Small intestine (tissue), 7 donors: ENCODE measurements around the gene GRK5. TPM values are rescaled to one million over a fixed set of nuclear protein-coding genes. Genes with fewer than 3 reads are reported as not detected.

ENCODE experiments used
- DNase-seq, 2 donors: peaks; one replicate each; pipeline versions ENCODE4 v3.0.0 to v3.0.0-alpha.2; 2013
- FAIRE-seq: peaks from 2 replicates; lab custom pipeline; 2012; peaks lifted over from hg19 to GRCh38; lab: Jason Lieb, UNC
- H3K27ac ChIP-seq, 3 donors: one replicate each; pipeline ENCODE4 v1.5.1; 2013; ENCODE audit warnings: low read length in 2 of 3, mild to moderate bottlenecking in 2 of 3, control low read depth in 1 of 3, inconsistent platforms in 1 of 3, low read depth in 1 of 3, moderate library complexity in 1 of 3
- H3K27me3 ChIP-seq, 3 donors: one replicate each; pipeline ENCODE4 v1.6.1; 2013; ENCODE audit warnings: low read length in 3 of 3, inconsistent platforms in 1 of 3; ENCODE audit not compliant: control insufficient read depth in 3 of 3, insufficient read depth in 3 of 3
- H3K36me3 ChIP-seq, 3 donors: one replicate each; pipeline ENCODE4 v1.6.1; 2013; ENCODE audit warnings: low read length in 3 of 3, inconsistent platforms in 1 of 3, low read depth in 1 of 3, mild to moderate bottlenecking in 1 of 3, moderate library complexity in 1 of 3; ENCODE audit not compliant: control insufficient read depth in 3 of 3, insufficient read depth in 2 of 3
- H3K4me1 ChIP-seq, 3 donors: one replicate each; pipeline ENCODE4 v1.6.1; 2013; ENCODE audit warnings: low read length in 2 of 3, inconsistent platforms in 1 of 3, low read depth in 1 of 3, mild to moderate bottlenecking in 1 of 3, moderate library complexity in 1 of 3; ENCODE audit not compliant: control insufficient read depth in 3 of 3, insufficient read depth in 2 of 3
- H3K4me3 ChIP-seq, 3 donors: one replicate each; pipeline ENCODE4 v1.5.1; 2013; ENCODE audit warnings: low read length in 3 of 3, control low read depth in 1 of 3, inconsistent platforms in 1 of 3, low read depth in 1 of 3, mild to moderate bottlenecking in 1 of 3, moderate library complexity in 1 of 3
- H3K9me3 ChIP-seq, 2 donors: one replicate each; pipeline ENCODE4 v1.6.1; 2013; ENCODE audit warnings: low read depth in 1 of 2, low read length in 1 of 2; ENCODE audit not compliant: control insufficient read depth in 2 of 2, insufficient read depth in 1 of 2
- WGBS, 3 donors: extraction: QIAGEN DNeasy Blood & Tissue Kit; methylation state at CpG; one replicate each; pipeline ENCODE4 v1.1.7; 2013; 5-methylcytosine and 5-hydroxymethylcytosine counted together
- polyA plus RNA-seq, 4 donors: library from polyadenylated mRNA; stranded (reverse) in 3 of 4; unstranded in 1 of 4; fragments of 200-250 nt in 3 of 4; fragments of 120-200 nt in 1 of 4; gene quantifications; one replicate each; pipeline versions ENCODE4 v1.2.1 to v1.2.3, GENCODE V29; 2013
- donor health status: healthy with polysubstance abuse.
- donor health status: control.
- donor health status: control.
- donor health status: Bipolar disorder and iron deficiency.
- donor health status: healthy.

The GRK5 gene
- polyA plus RNA-seq, 4 donors: 21.6 to 50.5 (median 26.0) TPM

GRCh38 chr10:119501690-119502089, 294.3 kb downstream of the GRK5 start:
- Histone ChIP-seq H3K4me3 (no peak overlapping the region), H3K27me3 (peaks cover 0 to 16% (median 0%) of the 10 kb centered on the region in 3 donors), H3K9me3 (no peaks in the 10 kb centered on the region), H3K36me3 (peaks cover 0 to 14% (median 0%) of the 10 kb centered on the region in 3 donors), H3K4me1 (peaks cover 0 to 4% (median 0%) of the 10 kb centered on the region in 3 donors), H3K27ac (peak overlapping the region in 2 of 3 donors; percentile 24 to 82)
- DNase-seq (no peak), FAIRE-seq (no peak)
- WGBS, 3 donors: 66 to 81% (median 80%) methylated on average over 2 of the region's 2 CpGs

DNA sequence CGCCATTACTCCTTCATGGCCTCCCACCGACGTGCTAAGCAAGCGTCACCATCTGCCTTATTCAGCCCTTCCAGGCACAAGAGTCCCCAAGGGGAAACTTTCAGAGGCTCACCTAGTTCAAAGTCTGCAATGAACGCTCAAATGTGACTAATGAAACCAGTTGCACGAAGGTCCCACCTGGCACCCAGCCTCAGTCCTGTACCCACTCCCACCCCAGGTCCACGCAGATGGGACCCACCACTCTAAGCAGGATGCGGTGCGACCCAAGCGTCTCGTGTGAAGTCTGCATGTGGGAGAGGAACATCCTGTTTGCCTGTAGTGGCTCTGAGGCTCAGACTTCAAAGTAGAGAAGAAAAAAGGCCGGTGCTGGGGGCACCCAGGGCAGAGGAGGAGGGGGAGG, 294.8 kb downstream of the GRK5 start:
- Histone ChIP-seq H3K9me3 (no peaks in the 10 kb centered on the region), H3K4me3 (no peak overlapping the region), H3K36me3 (peaks cover 0 to 14% (median 0%) of the 10 kb centered on the region in 3 donors), H3K4me1 (peaks cover 0 to 4% (median 0%) of the 10 kb centered on the region in 3 donors), H3K27me3 (peaks cover 0 to 16% (median 0%) of the 10 kb centered on the region in 3 donors), H3K27ac (peak overlapping the region in 2 of 3 donors; percentile 43 to 82)
- 46 to 55% (median 54%) methylated on average over 12 of the region's 12 CpGs for WGBS, 3 donors
- DNase-seq: peak in 1 of 2 donors; percentile 65
- no peak for FAIRE-seq

GRCh38 chr10:119502618-119503155, 295.3 kb downstream of the GRK5 start:
- Histone ChIP-seq H3K9me3 (no peaks in the 10 kb centered on the region), H3K4me1 (peaks cover 0 to 4% (median 0%) of the 10 kb centered on the region in 3 donors), H3K36me3 (peaks cover 0 to 14% (median 0%) of the 10 kb centered on the region in 3 donors), H3K4me3 (no peak overlapping the region), H3K27me3 (peaks cover 0 to 16% (median 0%) of the 10 kb centered on the region in 3 donors), H3K27ac (peak overlapping the region in 2 of 3 donors; percentile 43 to 77)
- FAIRE-seq: no peak
- no peak for DNase-seq
- WGBS, 3 donors: 54 to 67% (median 62%) methylated on average over 13 to 19 of the region's 19 CpGs

DNA sequence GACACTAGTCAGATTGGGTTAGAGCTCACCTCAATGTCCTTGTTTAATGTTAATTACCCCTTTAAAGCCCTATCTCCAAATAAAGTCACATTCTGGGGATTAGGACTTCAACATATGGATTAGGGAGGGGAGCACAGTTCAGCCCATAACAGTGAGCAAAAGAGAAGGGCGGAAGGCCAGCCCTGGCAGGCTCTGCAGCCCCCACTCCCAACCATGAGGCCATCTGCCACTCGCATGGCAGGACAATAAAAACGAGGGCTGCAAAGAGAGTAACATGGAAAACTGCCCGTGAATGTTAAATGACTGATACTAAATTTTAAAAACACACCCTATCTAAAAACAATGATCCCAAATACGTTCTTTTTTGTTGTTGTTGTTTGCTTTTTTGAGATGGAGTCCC, 296.4 kb downstream of the GRK5 start:
- H3K9me3 ChIP-seq: no peaks in the 10 kb centered on the region
- no peak for DNase-seq
- no peak overlapping the region for H3K27ac ChIP-seq
- WGBS, 3 donors: 93 to 95% (median 94%) methylated on average over 5 of the region's 5 CpGs
- H3K4me3 ChIP-seq: no peak overlapping the region
- peaks cover 0 to 13% (median 0%) of the 10 kb centered on the region in 3 donors for H3K36me3 ChIP-seq
- H3K4me1 ChIP-seq: peaks cover 0 to 4% (median 0%) of the 10 kb centered on the region in 3 donors
- peaks cover 0 to 12% (median 0%) of the 10 kb centered on the region in 3 donors for H3K27me3 ChIP-seq
- FAIRE-seq: no peak

- WGBS, 3 donors: 83 to 95% (median 90%) methylated on average over 10 of the region's 10 CpGs
These were observed 297.3 kb downstream of the GRK5 start for GRCh38 chr10:119504651-119505050.

DNA sequence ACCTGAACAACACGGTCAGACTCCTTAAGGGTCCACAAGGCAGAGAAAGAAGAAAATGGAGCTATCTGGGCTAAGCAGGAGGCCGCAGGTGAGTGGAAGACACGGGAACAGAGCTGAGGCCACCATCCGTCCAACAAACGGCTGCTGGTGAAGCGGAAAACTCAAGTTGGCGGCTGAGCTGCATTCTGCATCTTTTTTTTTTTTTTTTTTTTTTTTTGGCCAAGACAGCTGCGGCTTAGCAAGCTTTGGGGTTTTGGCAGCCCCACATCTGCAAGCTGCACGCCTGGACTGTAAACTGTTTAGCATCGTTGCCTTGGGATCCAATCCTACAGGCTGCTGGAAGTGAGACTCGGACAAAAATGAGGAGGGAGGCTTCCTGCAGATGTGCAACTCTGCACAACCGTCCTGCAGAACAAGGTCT, 297.8 kb downstream of the GRK5 start:
- Histone ChIP-seq H3K27me3 (peaks cover 0 to 5% (median 0%) of the 10 kb centered on the region in 3 donors), H3K4me1 (no peaks in the 10 kb centered on the region), H3K4me3 (no peak overlapping the region), H3K27ac (peak overlapping the region in 2 of 3 donors; percentile 48 to 66), H3K36me3 (peaks cover 0 to 10% (median 0%) of the 10 kb centered on the region in 3 donors), H3K9me3 (no peaks in the 10 kb centered on the region)
- FAIRE-seq (no peak), DNase-seq (peak in 1 of 2 donors; percentile 39)
- 71 to 82% (median 76%) methylated on average over 12 of the region's 12 CpGs for WGBS, 3 donors

More at GRCh38 chr10:119504651-119505050, 297.3 kb downstream of the GRK5 start:
- peaks cover 0 to 9% (median 0%) of the 10 kb centered on the region in 3 donors for H3K27me3 ChIP-seq
- H3K27ac ChIP-seq: peak overlapping the region in 2 of 3 donors; percentile 48 to 66
- H3K4me3 ChIP-seq: no peak overlapping the region
- no peak for FAIRE-seq
- no peaks in the 10 kb centered on the region for H3K4me1 ChIP-seq
- DNase-seq: no peak
- H3K9me3 ChIP-seq: no peaks in the 10 kb centered on the region
- H3K36me3 ChIP-seq: peaks cover 0 to 10% (median 0%) of the 10 kb centered on the region in 3 donors

Other genes with a start within 250 kb of the GRK5 start
- gene NANOS1, start 177.9 kb upstream of the GRK5 start, polyA plus RNA-seq: under 1 TPM in 2 of 4 donors, not detected in 2; 0.50 to 0.61 TPM
- 100 to 1,000 TPM in 1 of 4 donors, 10 to 100 TPM in 3; 41.8 to 143 (median 52.8) TPM for gene EIF3A, start 126.8 kb upstream of the GRK5 start, polyA plus RNA-seq
- gene DENND10, start 103.5 kb upstream of the GRK5 start, polyA plus RNA-seq: 10 to 100 TPM; 20.3 to 91.6 (median 30.8) TPM
- gene SFXN4, start 41.9 kb upstream of the GRK5 start, polyA plus RNA-seq: 10 to 100 TPM; 35.4 to 63.7 (median 54.4) TPM
- 100 to 1,000 TPM; 134 to 222 (median 200) TPM for gene PRDX3, start 28.8 kb upstream of the GRK5 start, polyA plus RNA-seq